NCI-H345 treated with DMSO at 0.1 percent for 48 hours (cell line): ENCODE data around the gene AKT3.

Source experiments
- DNase-seq: peaks from one replicate; lab custom pipeline; 2025; ENCODE audit not compliant: unreplicated experiment; lab: John Stamatoyannopoulos, UW

Gene AKT3

DNA sequence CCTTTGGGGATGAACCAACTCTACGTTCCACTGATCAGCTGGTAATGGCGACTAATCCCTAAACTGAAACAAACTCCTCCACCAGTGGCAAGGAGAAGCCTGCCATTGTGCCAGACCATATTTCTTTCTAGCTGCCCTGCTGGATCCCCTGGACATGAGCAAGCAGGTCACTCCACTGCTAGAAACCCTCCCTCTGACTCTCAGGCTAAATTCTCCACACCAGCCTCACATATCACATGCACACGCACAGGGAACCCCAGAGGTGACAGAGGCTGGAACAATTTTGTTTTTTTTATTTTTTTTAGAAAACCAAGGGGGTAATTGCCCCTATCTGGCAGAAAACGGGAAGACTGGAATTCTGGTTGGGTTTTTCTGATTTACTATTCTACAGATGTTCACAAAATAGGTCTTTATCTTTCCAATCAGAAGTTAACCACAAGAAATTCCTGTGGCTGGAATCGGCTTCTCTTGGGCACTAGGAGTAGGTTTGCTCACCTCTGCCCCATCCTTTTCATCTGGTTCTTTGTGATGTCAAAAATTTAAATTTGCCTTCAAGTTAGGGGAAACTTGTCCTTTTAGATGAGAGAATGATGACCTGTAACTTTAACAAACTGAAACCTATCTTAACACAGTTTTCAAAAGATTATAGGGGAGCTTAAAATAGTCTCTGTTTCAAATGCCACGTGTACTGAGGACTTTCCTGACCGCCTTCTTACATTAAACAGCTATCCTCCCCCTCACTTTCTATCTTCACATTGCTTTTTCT is 336.1 kb downstream of the AKT3 start:
- no peak for DNase-seq

DNA sequence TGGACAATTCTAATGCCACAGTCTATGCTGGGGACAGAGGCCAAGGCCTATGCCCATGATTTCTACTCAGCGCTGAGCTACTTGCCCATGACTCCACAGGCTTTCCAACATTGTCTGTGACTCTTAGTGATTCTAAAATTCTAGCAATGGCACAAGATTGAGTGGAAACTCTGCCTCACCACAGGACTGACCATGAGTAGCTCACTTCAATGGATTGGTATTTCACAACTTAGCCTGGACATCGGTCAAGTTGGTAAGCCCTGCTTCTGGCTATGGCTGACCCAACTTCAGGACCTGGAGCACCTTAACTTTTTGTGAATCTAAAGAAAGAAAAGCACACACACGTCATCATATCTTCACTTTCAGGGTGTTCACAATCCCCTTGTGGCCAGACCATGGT is 339.1 kb downstream of the AKT3 start:
- DNase-seq = no peak

DNA sequence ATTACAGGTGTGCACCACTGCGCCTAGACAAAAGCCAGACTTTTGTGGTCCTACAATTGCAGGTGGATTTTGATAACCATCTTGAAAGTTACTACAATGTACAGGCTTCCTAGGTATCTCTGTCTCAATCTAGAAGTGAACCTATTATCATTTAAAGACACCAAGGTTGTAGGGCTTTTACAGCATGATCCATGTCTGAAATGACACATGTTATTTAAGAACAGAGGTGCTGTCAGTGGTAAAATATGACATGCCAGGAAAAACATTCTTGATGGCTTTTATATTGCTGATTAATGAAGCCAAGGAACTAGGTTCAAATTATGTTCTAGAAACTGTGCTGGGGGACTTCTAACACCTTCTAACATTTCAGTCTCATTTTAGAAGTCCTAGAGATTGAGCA is 341.1 kb downstream of the AKT3 start:
- DNase-seq = no peak

DNA sequence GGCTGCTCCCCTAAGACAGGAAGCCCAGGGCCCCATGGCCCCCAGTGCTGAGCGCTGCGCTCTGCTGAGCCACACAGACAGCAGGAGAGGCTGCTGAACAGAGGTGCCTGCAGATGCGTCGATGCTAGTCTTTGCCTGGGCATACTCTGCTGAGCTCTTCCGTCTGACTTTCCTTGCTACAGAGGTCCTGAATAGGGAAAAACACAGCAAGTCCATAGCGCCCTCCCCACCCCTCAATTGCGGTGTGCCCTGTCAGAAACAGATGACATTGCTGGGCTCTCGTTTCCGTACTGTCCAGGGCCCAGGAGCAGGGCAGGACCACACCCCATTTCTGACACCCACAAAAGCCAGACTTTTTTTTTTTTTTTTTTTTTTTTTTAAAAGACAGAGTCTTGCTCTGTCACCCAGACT is 341.7 kb downstream of the AKT3 start:
- DNase-seq = no peak

DNA sequence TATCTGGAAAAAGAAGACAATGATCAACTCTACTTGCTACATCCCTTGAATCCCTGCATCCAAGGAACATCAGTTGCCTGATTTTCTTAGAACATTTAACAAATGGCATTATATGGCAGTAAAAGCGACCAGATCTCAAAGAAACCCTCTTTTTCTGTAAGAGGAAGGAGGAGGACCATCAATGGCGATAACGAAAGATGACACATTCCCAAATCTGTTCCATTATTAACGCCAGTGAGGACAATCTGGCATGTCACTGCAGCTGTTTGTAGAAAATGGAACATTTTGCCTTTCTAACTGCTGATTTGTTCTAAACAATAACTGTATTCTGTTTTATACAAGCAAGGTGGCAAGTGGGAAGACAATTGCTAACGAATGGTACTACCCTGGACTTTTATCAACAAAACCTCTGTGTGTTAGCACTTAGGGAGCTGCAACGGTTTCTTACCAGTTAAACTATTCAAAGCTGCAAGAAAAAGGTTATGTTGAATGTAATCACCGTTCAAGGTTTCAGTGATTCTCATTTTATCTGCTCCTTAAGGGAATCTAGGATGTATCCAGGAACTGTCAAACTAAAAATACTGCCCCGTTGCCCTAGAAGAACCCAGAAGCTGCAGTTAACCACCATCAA is 342.3 kb downstream of the AKT3 start:
- DNase-seq = no peak

DNA sequence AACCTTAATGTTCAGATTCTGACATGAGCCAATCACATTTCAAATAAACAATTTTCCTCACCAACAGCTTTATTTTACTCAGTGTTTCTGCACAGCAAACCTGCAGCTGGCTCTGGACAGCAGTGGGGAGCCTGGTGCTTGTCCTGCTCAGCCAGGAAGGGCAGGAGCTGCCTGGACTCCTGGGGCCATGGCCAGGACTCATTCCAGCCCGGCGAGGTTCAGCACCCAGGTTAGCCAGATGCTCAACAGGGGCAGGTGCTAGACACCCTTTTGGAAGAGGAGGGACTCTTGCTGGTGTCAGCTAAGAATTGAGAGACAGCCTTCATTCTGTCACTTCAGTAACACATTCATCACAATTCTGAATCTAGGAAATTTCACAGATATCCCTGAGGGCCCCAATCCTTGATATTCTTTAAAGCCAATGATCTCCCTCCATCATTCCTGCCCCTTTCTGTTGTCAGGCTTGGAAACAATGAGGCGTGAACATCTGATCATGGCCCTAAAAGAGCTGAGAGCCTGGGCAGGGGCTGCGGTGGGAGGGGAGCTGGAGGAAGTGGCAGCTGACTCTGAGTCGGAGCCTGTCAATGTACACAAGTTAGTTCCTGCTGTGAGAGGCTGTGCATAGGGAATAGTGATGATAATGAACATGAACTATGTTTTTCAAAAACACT is 342.9 kb downstream of the AKT3 start:
- peak; percentile 41 for DNase-seq

DNA sequence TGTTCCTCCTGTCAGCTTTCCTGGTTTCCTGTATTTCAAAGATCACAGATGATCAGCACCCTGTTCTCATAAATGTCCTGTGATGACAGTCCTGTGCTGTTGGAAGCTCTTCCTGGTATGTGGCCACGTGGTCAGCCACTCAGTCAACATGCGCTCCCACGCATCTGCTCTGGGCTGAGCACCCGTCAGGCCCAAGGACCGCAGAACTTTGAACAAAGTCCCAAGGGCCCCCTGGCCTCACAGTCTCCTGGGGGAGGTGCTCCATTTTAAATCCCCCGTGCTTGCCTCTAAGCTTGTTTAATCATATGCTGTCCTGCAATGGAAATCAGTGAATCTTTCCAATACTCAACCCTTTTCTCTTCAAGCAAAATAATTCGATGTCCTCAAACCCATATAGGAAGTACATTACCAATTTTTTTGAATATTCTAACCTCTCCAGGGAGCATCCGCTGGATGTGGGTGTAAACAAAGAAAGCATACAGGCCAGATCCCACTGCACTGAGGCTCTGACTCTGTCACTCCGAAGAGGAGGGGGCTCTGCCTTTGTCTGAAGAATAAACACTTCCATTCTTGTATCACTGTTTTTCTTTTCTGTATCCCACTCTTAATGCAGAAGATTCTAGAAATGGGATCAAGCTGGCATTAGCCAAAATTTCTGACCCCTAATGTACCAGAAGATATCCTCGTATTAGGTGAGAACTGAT is 343.9 kb downstream of the AKT3 start:
- DNase-seq = no peak

DNA sequence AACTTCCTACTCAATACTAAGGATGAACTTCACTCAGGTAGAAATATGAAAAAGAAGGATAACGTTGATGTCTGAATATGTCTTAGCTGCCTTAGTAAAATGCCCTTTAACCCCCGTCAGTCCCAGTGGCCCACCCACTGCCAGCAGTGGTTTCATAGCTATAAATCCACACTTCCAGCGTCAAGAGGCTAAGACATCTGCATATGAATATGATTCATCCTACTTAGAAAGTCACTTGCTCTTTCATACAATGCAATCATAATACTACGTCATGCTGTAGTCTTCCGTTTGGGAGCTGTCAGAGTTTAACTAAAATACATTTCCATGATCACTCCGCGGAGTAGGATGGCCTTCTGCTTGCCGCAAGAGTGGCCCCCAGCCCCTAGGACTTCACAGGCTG is 346.9 kb downstream of the AKT3 start:
- no peak for DNase-seq

DNA sequence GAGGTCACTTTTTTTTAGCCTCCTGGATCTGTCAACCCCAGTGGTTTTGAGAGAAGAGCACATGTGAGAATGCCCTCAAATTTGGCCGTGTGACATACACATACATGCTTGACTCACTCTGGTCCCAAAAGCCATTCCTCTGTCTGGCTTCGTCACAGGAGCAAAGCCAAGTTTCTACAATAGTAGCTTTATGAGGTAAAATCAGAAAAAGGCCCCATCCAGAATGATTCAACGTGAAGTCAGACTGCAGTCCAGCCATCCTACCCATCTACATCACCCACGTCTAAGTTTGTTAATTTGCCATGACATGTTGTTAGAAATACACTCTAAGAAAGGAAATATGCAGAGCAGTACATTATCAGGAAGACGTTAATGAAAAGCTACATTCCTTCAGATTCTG is 349.0 kb downstream of the AKT3 start:
- no peak for DNase-seq

DNA sequence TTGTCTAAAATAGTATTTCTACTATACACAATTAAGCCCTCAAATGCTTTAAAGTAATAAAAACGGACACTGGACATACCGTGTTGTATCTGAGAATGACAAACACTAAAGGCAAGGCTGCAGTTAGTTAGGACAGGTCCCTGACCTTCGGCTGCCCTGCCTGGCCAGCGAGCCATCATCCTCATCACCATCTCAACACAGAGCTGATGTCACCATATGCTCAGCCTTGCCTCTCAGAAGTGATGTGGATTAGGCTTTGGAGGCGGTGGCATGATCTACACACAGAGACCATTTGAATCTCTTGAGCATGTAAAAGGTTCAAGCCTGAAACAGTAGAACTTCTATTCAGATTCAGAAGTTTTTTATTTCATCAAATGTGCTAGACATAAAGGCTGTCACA is 349.5 kb downstream of the AKT3 start:
- DNase-seq = no peak

DNA sequence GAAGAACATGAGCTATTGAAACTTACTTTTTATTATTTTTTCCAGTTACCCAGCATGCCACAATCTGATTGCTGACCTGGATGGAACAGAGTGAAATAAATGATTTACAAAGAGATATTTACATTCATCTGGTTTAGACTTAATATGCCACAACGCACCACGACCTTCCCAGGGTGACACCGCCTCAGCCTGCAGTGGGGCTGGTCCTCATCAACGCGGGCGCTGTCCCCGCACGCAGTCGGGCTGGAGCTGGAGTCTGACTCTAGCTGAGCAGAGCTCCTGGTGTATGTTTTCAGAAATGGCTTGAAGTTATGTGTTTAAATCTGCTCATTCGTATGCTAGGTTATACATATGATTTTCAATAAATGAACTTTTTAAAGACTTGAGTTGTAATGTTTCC is 350.3 kb downstream of the AKT3 start:
- no peak for DNase-seq

DNA sequence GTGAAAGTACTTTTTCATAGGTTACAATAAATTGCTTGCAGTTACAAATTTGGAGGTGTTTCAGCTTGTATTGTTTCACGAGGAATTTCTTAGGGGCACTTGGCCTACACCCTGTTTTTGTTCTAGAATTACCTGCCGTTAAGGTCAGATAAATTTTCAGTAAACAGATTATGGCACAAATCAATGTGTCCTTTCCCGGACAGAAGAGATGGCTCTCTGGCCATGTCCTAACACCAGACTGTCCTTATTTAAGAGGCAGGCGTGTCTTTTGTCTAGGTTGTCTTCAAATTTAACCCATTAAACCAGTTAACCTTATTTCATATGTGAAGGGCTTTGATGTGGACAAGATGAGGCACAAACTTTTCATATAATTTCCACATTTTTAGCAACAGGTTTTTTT is 350.8 kb downstream of the AKT3 start:
- DNase-seq = no peak

DNA sequence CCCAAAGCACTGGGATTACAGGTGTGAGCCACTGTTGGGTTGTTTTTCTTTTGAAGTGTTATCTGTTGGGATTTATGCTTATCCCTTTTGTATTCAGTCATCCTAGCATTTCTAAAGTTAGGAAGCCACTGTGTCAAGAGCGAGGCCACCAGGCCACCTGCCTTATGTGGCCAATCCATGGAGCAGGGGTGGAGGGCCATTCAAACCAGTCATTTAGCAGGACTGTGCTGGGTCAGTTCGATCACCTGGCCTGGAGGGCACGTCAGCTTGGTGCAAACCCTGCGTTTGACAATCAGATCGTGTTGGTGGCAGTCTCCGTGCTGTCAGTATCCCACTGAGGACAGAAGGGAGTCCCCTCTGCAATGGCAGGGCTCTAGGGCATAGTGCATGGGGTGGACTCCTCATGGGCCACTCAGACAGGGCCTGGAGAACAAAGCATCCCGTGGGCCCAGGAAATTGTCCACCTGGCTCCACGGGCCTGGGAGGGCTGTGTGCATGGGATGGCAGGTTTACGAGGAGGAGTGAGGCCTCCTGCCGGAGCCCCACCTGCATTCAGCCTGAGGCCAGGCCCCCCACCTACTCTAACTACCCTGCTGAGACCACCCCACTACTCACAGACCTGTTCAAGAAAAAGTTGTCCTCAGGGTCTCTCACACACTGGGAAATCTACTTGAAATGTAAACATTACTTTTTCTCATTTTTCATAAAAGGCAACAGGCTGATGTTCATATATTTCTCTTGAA is 351.9 kb downstream of the AKT3 start:
- no peak for DNase-seq

DNA sequence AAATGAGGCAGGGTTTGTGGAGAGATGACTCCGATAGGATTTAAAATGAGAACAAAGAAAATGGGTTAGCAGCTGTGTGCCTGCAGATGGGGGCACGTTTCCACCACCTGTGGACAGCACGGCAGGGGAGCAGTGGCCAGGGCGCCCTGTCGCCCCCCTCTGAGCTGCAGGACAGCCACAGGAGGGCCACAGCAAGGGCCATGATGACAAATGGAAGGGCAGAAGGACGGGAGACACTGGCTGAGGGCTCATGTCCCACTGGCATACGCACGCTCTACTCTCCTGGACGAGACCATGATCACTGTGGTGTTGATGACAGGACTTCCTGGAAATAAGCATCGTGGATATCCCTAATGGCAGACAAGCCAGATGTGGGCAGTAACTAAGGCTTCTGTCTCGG is 353.2 kb downstream of the AKT3 start:
- no peak for DNase-seq

DNA sequence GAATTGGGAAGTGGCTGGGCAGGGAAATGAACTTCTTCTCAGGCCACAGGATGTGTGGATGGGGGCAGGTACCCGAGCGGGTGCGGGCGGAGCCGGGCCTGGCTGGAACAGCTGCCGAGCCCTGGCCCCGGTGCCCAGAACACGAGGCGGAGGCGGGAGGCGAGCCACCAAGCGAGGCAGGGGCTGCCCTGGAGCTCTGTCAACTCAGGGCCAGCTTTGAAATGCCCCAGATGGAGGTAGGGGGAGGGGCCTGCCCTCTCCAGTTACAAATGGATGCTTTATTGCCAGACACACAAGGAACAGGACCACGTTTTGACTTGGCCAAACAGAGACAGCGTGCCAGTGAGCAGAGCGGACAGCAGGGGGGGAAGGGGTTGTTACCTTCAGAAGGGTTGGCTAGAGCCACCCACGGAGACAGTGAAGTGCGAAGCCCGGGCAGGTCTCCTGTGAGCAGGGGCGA is 353.8 kb downstream of the AKT3 start:
- no peak for DNase-seq

DNA sequence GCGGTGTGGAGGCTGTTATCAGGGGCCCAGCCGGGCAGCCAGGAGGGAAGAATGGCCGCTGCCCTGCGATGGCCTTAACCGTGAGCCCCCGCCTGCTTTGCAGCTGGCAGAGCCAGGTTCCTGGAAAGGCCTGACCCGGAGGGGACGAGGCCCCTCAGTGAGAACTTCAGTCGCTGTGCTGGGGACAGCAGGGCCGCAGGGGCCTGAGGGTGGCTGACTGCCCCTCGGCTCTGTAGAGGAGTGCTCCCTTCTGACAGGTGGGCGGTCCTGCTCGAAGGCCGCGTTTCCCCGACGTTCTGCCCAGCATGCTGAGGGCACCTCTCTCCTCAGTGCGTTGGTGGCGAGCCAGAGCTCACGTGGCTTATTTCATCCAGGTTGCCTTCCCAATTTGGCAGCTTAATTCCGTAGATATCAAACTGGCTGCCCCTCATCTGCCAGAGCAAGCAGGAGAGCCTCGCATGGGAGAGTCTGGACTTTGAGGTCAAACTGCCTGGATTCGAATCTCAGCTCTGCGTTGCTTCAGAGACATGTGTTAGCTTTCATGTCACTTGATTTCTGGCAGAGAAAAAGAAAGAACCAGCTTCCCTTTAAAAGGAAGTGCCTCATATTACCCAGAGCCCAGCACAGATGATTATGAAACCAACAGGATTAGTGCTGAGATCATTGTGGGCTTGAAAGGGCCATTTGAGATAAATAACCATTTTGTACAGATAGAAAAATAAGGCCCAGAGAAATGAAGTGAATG is 354.4 kb downstream of the AKT3 start:
- no peak for DNase-seq

DNA sequence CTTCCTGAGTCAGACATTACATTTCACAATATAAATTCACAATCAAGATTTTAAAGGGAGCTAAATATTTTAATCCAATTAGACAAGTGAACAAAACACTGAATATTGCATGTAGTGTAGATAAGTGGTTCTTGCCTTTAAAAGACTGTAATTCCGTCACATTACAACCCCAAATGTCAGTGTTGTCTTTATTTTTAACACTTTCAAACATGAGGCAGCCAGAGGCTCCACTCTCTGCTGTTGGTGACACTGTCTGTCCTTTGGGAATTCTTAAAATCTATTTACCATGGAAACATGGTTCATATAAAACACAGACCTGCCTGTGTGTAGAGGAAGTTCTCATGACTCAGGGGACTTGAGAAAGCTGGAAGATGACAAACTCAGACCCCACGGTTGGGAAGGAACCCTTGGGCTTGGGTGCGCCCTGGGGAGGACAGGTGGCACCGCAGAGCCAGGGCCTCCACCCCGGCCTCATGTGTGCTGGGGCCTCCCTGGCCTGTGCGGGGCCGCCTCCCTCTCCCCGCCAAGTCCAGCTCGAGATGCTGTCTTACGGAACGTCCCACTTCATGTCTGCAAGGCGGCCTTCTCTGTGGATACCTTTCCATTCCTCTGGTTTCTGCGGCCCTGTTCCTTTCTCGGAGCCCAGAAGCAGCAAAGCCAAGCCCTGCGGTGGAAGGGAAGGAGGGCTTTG is 355.2 kb downstream of the AKT3 start:
- DNase-seq = no peak

DNA sequence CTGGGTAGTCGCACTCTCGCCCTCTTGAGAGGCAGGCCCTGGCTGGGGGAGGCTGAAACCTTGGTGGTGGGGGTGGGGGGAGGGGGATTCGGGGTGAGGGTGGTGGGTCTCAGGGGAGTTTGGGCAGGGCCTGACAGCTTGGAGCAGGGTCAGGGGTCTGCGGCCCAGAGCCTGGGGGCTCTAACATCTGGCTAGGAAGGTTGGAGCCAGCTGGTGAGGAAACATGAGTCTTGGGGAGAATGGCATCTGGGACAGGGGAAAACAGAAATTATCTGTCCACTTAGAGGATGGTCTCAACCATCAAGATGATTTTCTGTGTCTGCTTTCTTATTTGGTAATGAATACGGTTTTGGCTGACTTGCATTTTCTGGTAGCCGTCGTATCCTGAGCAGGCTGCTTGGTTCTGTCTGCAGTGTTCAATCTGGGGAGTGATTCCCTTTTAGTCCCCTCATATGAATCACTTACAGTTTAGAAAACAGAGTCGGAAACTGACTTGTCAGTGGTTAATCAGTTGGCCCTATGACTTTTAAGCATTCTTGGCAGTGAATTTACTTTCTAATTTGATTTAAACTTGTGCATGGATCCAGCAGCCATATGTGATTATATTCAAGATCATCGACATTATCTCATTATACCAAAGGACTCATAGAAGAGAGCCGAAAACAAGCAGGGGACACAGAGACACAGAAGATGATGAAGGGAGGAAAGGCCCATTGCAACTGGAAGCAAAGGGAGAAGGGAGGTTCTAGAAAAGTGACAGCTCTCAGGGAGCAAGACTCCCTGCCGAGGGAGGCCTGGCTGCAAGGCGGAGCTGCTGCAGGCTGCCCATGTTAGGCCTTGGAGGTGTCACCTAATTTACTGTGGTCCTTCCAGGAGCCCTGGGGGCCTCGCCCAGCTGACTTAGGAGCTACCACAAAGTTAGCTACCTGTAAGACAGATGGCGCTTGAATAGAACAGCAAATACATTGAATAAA is 356.6 kb downstream of the AKT3 start:
- DNase-seq = no peak
